ENCODE measurements around the gene NCOA5. TPM values are rescaled to one million over a fixed set of nuclear protein-coding genes. Genes with fewer than 3 reads are reported as not detected.

Gene NCOA5
- total RNA-seq, 1 experiment from 2014 or later, result 52.5 TPM

- Mint-ChIP-seq H3K9me3 (ENCODE audit: unreplicated experiment) (no peaks in the 10 kb centered on the region), H3K27ac (ENCODE audit: unreplicated experiment) (no peak overlapping the region), H3K4me3 (ENCODE audit: unreplicated experiment) (no peak overlapping the region), H3K4me1 (ENCODE audit: low read depth, unreplicated experiment) (no peaks in the 10 kb centered on the region), H3K36me3 (ENCODE audit: insufficient read depth, unreplicated experiment) (peaks cover 20% of the 10 kb centered on the region), H3K27me3 (ENCODE audit: insufficient read depth, unreplicated experiment) (no peaks in the 10 kb centered on the region)
- no peaks in the 10 kb centered on the region for H3K9me3 ChIP-seq
- no peaks in the 10 kb centered on the region for H3K4me1 ChIP-seq
- intact Hi-C loops (cut with micrococcal nuclease; ENCODE audit: unreplicated experiment), result no loop called here
- no peaks in the 10 kb centered on the region for H3K27me3 ChIP-seq (replicated peaks; ENCODE audit: control insufficient read depth, insufficient read depth, low read length)
- no peak for DNase-seq
- ChIA-PET POLR2A (no interaction called here), CTCF (no interaction called here)
- peaks cover 5% of the 10 kb centered on the region; the same call in 1 of the 2 replicates for H3K36me3 ChIP-seq (ENCODE audit: control insufficient read depth, insufficient read depth, low read length)
- no TSS peak for BruUV-seq (replicated peaks)
- TF ChIP-seq CTCF (IDR thresholded peaks at IDR 0.05; ENCODE audit: insufficient read depth in 1 of 2, low read depth in 1 of 2, low read length in 1 of 2, severe bottlenecking in 1 of 2, unreplicated experiment in 1 of 2), result no peak
- no peak overlapping the region for H3K4me3 ChIP-seq (ENCODE audit: low read depth, low read length)
Observed at GRCh38 chr20:46076806-46077205, 13.0 kb downstream of the NCOA5 start.

GRCh38 chr20:46074006-46074405, 15.8 kb downstream of the NCOA5 start:
- Histone ChIP-seq H3K27me3 (replicated peaks; ENCODE audit: control insufficient read depth, insufficient read depth, low read length) (no peaks in the 10 kb centered on the region), H3K36me3 (ENCODE audit: control insufficient read depth, insufficient read depth, low read length) (peaks cover 5% of the 10 kb centered on the region; the same call in 1 of the 2 replicates), H3K4me3 (ENCODE audit: low read depth, low read length) (no peak overlapping the region), H3K9me3 (no peaks in the 10 kb centered on the region), H3K4me1 (peaks cover 9% of the 10 kb centered on the region; the same call in 1 of the 2 replicates)
- H3K27me3 Mint-ChIP-seq (ENCODE audit: insufficient read depth, unreplicated experiment), result no peaks in the 10 kb centered on the region
- DNase-seq, result no peak
- H3K36me3 Mint-ChIP-seq (ENCODE audit: insufficient read depth, unreplicated experiment), result peaks cover 24% of the 10 kb centered on the region
- H3K9me3 Mint-ChIP-seq (ENCODE audit: unreplicated experiment), result no peaks in the 10 kb centered on the region
- H3K27ac Mint-ChIP-seq (ENCODE audit: unreplicated experiment), result no peak overlapping the region
- no peak for TF ChIP-seq CTCF (IDR thresholded peaks at IDR 0.05; ENCODE audit: insufficient read depth in 1 of 2, low read depth in 1 of 2, low read length in 1 of 2, severe bottlenecking in 1 of 2, unreplicated experiment in 1 of 2)
- no peaks in the 10 kb centered on the region for H3K4me1 Mint-ChIP-seq (ENCODE audit: low read depth, unreplicated experiment)
- ChIA-PET CTCF (no interaction called here), POLR2A (no interaction called here)
- intact Hi-C loops (cut with micrococcal nuclease; ENCODE audit: unreplicated experiment), result no loop called here
- no TSS peak for BruUV-seq (replicated peaks)
- H3K4me3 Mint-ChIP-seq (ENCODE audit: unreplicated experiment), result no peak overlapping the region

GRCh38 chr20:46073443-46073842, 16.3 kb downstream of the NCOA5 start:
- H3K4me3 ChIP-seq (ENCODE audit: low read depth, low read length), result no peak overlapping the region
- CTCF ChIA-PET, result no interaction called here
- Mint-ChIP-seq H3K9me3 (ENCODE audit: unreplicated experiment) (no peaks in the 10 kb centered on the region), H3K4me1 (ENCODE audit: low read depth, unreplicated experiment) (no peaks in the 10 kb centered on the region), H3K27me3 (ENCODE audit: insufficient read depth, unreplicated experiment) (no peaks in the 10 kb centered on the region), H3K27ac (ENCODE audit: unreplicated experiment) (no peak overlapping the region), H3K4me3 (ENCODE audit: unreplicated experiment) (no peak overlapping the region), H3K36me3 (ENCODE audit: insufficient read depth, unreplicated experiment) (peaks cover 28% of the 10 kb centered on the region)
- no peaks in the 10 kb centered on the region for H3K27me3 ChIP-seq (replicated peaks; ENCODE audit: control insufficient read depth, insufficient read depth, low read length)
- H3K36me3 ChIP-seq (ENCODE audit: control insufficient read depth, insufficient read depth, low read length), result peaks cover 2% of the 10 kb centered on the region; the same call in 1 of the 2 replicates
- no peaks in the 10 kb centered on the region for H3K9me3 ChIP-seq
- no peak for TF ChIP-seq CTCF (IDR thresholded peaks at IDR 0.05; ENCODE audit: insufficient read depth in 1 of 2, low read depth in 1 of 2, low read length in 1 of 2, severe bottlenecking in 1 of 2, unreplicated experiment in 1 of 2)
- POLR2A ChIA-PET, result no interaction called here
- intact Hi-C loops (cut with micrococcal nuclease; ENCODE audit: unreplicated experiment), result no loop called here
- no TSS peak for BruUV-seq (replicated peaks)
- H3K4me1 ChIP-seq, result peaks cover 9% of the 10 kb centered on the region; the same call in 1 of the 2 replicates
- DNase-seq, result no peak

All from Caco-2 (cell line).